Trophoblast cell (in vitro differentiated cells and primary cell): ENCODE measurements around the gene ALG9.

Experiments used
- DNase-seq, 2 donors: peaks; one replicate each; pipeline ENCODE4 v3.0.0-alpha.2; 2016
- H2AFZ ChIP-seq: 2 replicates; pipeline ENCODE4 v1.6.1; 2013; ENCODE audit warnings: low read length, moderate library complexity, mild to moderate bottlenecking; ENCODE audit not compliant: insufficient read depth, poor library complexity
- H2AK5ac ChIP-seq: 2 replicates; pipeline ENCODE4 v1.6.1; 2013; ENCODE audit warnings: mild to moderate bottlenecking, low read length
- H2BK120ac ChIP-seq: 2 replicates; pipeline ENCODE4 v1.6.1; 2013; ENCODE audit warnings: low read length, mild to moderate bottlenecking, moderate library complexity; ENCODE audit not compliant: insufficient read depth, poor library complexity
- H2BK12ac ChIP-seq: 2 replicates; pipeline ENCODE4 v1.6.1; 2013; ENCODE audit warnings: mild to moderate bottlenecking, low read length, moderate library complexity
- H2BK5ac ChIP-seq: 2 replicates; pipeline ENCODE4 v1.6.1; 2013; ENCODE audit warnings: low read length, low read depth, moderate library complexity, mild to moderate bottlenecking; ENCODE audit not compliant: poor library complexity
- H3K14ac ChIP-seq: 2 replicates; pipeline ENCODE4 v1.6.1; 2013; ENCODE audit warnings: mild to moderate bottlenecking, low read length
- H3K18ac ChIP-seq: 2 replicates; pipeline ENCODE4 v1.6.1; 2013; ENCODE audit warnings: mild to moderate bottlenecking, low read length
- H3K23ac ChIP-seq: 2 replicates; pipeline ENCODE4 v1.6.1; 2013; ENCODE audit warnings: low read length
- H3K27ac ChIP-seq: 2 replicates; pipeline ENCODE4 v1.5.1; 2013; ENCODE audit warnings: low read depth, mild to moderate bottlenecking, inconsistent platforms, low read length, moderate library complexity
- H3K27me3 ChIP-seq: 2 replicates; pipeline ENCODE4 v1.6.1; 2013; ENCODE audit warnings: inconsistent platforms, mild to moderate bottlenecking, low read length, moderate library complexity; ENCODE audit not compliant: insufficient read depth
- H3K36me3 ChIP-seq, 2 experiments: 1 replicate in 1 of 2; 2 replicates in 1 of 2; pipeline ENCODE4 v1.6.1; 2013; ENCODE audit warnings: low read length in 2 of 2, mild to moderate bottlenecking in 2 of 2, moderate library complexity in 1 of 2; ENCODE audit not compliant: insufficient read depth in 2 of 2, control insufficient read depth in 1 of 2
- H3K4ac ChIP-seq: 2 replicates; pipeline ENCODE4 v1.6.1; 2013; ENCODE audit warnings: low read depth, mild to moderate bottlenecking, low read length, moderate library complexity
- H3K4me1 ChIP-seq, 2 experiments: 1 replicate in 1 of 2; 2 replicates in 1 of 2; pipeline ENCODE4 v1.6.1; 2013; ENCODE audit warnings: low read length in 2 of 2, mild to moderate bottlenecking in 2 of 2, moderate library complexity in 1 of 2; ENCODE audit not compliant: insufficient read depth in 2 of 2, control insufficient read depth in 1 of 2
- H3K4me2 ChIP-seq: 2 replicates; pipeline ENCODE4 v1.6.1; 2013; ENCODE audit warnings: inconsistent platforms, mild to moderate bottlenecking, low read length, moderate library complexity
- H3K4me3 ChIP-seq: 2 replicates; pipeline ENCODE4 v1.5.1; 2013; ENCODE audit warnings: mild to moderate bottlenecking, low read depth, low read length, inconsistent platforms
- H3K79me1 ChIP-seq: one replicate; pipeline ENCODE4 v1.6.1; 2013; ENCODE audit warnings: low read length
- H3K79me2 ChIP-seq: 2 replicates; pipeline ENCODE4 v1.6.1; 2013; ENCODE audit warnings: low read length, mild to moderate bottlenecking; ENCODE audit not compliant: control insufficient read depth, insufficient read depth, poor library complexity
- H3K9ac ChIP-seq: 2 replicates; pipeline ENCODE4 v1.6.1; 2013; ENCODE audit warnings: mild to moderate bottlenecking, low read length
- H3K9me3 ChIP-seq: 2 replicates; pipeline ENCODE4 v1.6.1; 2013; ENCODE audit warnings: low read depth, mild to moderate bottlenecking, control low read depth, inconsistent platforms, low read length; ENCODE audit not compliant: insufficient read depth
- H4K12ac ChIP-seq: 2 replicates; pipeline ENCODE4 v1.6.1; 2013; ENCODE audit warnings: low read depth, mild to moderate bottlenecking, low read length, moderate library complexity
- H4K8ac ChIP-seq: 2 replicates; pipeline ENCODE4 v1.6.1; 2013; ENCODE audit warnings: low read depth, mild to moderate bottlenecking, low read length, moderate library complexity
- H4K91ac ChIP-seq: one replicate; pipeline ENCODE4 v1.6.1; 2013; ENCODE audit warnings: low read depth, mild to moderate bottlenecking, low read length, moderate library complexity
- WGBS: extraction: QIAGEN DNeasy Blood & Tissue Kit; methylation state at CpG from one replicate; pipeline ENCODE4 v1.1.7; 2013; ENCODE audit warnings: missing lambda C conversion rate; ENCODE audit not compliant: insufficient read length, insufficient coverage; ENCODE audit errors: extremely low coverage; 5-methylcytosine and 5-hydroxymethylcytosine counted together

ALG9 gene

DNA sequence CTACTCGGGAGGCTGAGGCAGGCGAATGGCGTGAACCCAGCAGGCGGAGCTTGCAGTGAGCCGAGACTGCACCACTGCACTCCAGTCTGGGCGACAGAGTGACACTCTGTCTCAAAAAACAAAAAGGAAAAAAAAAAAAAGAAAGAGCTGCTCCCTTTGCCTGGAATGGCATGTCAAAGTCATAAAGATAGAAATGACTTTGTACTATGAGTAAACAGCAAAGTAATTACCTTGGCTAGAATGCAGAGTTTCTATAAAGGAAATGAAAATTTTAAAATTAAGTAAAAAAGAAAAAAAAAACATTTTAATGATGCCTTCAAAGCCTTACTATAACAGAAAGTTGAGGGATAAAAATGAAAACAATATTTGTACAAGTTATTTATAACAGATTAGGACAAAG is 115.3 kb downstream of the ALG9 start:
- Histone ChIP-seq H3K4ac (no peak overlapping the region), H3K4me1 (no peaks in the 10 kb centered on the region), H3K9ac (no peak overlapping the region), H3K4me3 (no peak overlapping the region), H3K9me3 (no peaks in the 10 kb centered on the region), H3K4me2 (no peak overlapping the region), H2BK12ac (no peak overlapping the region), H3K18ac (no peak overlapping the region), H4K91ac (no peak overlapping the region), H4K12ac (no peak overlapping the region), H2AFZ (no peak overlapping the region), H3K36me3 (peaks cover 31 to 33% of the 10 kb centered on the region in 2 experiments), H3K27me3 (no peaks in the 10 kb centered on the region), H3K79me1 (no peaks in the 10 kb centered on the region), H3K79me2 (no peaks in the 10 kb centered on the region), H4K8ac (no peak overlapping the region), H2AK5ac (no peak overlapping the region), H2BK120ac (no peak overlapping the region), H3K23ac (no peak overlapping the region), H3K14ac (no peak overlapping the region), H2BK5ac (no peak overlapping the region), H3K27ac (no peak overlapping the region)
- DNase-seq, result no peak
- WGBS, result no CpG with 5 or more reads among the region's 6 CpGs

DNA sequence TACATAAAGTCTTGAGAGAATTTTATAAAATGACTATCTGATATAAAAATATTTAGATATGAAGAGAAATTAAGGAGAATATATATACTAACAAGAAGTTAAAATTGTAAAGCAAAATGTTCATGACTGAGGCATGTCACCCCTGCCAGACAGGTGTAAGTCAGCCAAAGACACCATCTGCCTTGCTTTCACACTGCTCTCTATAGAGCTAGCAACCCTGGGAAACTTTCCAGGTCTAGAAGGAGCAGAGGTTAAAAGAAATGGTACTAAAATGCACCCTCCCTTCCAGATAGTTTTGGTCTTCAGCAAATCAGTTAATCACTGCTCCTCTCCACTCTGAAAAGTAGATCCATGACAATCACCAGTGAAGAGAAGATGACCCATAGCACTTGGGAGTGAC is 121.7 kb downstream of the ALG9 start:
- no peak for DNase-seq
- Histone ChIP-seq H3K9ac (no peak overlapping the region), H3K79me1 (no peaks in the 10 kb centered on the region), H3K27ac (no peak overlapping the region), H4K12ac (no peak overlapping the region), H3K4me1 (no peaks in the 10 kb centered on the region), H2AK5ac (no peak overlapping the region), H3K27me3 (no peaks in the 10 kb centered on the region), H3K4me2 (no peak overlapping the region), H3K4ac (no peak overlapping the region), H2BK120ac (no peak overlapping the region), H3K79me2 (no peaks in the 10 kb centered on the region), H3K23ac (no peak overlapping the region), H3K14ac (no peak overlapping the region), H3K4me3 (no peak overlapping the region), H4K91ac (no peak overlapping the region), H3K18ac (no peak overlapping the region), H4K8ac (no peak overlapping the region), H2BK12ac (no peak overlapping the region), H3K36me3 (peaks cover 18 to 25% of the 10 kb centered on the region in 2 experiments), H3K9me3 (no peaks in the 10 kb centered on the region), H2AFZ (no peak overlapping the region), H2BK5ac (no peak overlapping the region)

DNA sequence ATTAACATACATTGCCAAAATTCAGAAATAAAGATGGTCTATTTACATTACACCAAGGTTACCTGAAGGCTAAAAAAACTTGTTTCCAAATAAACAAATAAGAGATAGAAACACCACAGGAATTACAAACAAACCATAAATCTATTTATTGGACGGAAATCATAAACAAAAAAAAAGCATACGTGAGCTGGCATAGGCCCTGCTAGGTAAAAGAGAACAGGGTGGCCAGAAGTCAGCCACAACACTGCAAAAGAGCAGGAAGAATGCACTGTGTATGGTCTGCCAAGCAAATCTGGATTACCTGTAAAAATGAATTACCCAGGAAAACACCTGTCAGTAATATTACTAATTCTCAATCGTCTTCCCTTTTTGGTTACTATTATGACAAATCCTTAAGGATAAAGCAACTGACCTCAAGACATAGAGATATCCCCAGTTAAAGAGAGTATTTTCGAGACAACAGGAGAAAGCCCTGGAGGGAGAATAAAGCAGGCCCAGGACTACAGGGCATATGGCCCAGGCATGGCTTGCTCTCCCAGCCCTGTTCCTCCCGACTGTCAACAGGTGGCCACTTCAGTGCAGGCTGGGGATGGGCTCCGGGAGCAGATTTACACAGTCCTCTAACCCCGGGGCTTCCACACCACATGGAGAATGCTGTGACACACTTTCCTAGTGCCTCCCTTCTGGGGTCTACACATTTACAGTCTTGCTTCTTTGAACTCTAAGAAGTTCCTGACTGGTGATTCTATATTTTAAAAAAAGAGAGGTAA is 123.2 kb downstream of the ALG9 start:
- Histone ChIP-seq H4K91ac (no peak overlapping the region), H4K12ac (no peak overlapping the region), H3K27ac (no peak overlapping the region), H3K14ac (no peak overlapping the region), H2AK5ac (no peak overlapping the region), H3K4me2 (no peak overlapping the region), H3K36me3 (peaks cover 13 to 26% of the 10 kb centered on the region in 2 experiments), H3K4me3 (no peak overlapping the region), H2BK12ac (no peak overlapping the region), H3K27me3 (no peaks in the 10 kb centered on the region), H3K79me1 (no peaks in the 10 kb centered on the region), H3K4ac (no peak overlapping the region), H3K79me2 (no peaks in the 10 kb centered on the region), H3K4me1 (no peaks in the 10 kb centered on the region), H2BK5ac (no peak overlapping the region), H4K8ac (no peak overlapping the region), H2BK120ac (no peak overlapping the region), H3K18ac (no peak overlapping the region), H3K23ac (no peak overlapping the region), H3K9ac (no peak overlapping the region), H3K9me3 (no peaks in the 10 kb centered on the region), H2AFZ (no peak overlapping the region)
- no peak for DNase-seq
- WGBS, result no CpG with 5 or more reads among the region's 7 CpGs

DNA sequence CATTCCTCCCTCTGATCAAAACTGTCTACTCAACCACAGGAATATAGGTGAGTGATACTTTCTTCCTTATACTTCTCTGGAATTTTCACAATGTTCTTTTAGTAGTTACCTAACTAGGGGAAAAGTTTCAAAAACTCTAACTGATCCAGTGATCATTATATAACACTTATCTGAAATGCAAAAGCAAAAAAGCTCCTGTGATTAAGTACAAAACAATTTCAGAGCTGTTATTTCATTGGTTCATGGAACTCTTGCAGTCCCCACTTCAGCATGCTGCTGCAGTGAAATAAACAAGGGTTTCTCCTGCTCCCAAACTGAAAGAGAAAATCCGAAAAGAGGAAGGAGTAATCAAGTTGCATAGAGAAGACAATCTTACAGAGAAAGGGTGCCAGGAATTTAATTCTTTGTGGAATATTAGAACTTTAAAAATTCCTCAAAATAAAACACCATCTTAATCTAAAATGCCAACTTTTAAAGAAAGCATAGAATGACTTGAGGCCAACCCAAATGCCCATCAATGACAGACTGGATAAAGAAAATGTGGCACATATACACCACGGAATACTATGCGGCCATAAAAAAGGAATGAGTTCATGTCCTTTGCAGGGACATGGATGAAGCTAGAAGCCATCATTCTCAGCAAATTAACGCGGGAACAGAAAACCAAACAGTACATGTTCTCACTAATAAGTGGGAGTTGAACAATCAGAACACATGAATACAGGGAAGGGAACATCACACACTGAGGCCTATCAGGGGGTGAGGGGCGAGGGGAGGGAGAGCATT is 125.5 kb downstream of the ALG9 start:
- no peak overlapping the region for H2BK12ac ChIP-seq
- H3K4me2 ChIP-seq, result no peak overlapping the region
- H3K79me2 ChIP-seq, result no peaks in the 10 kb centered on the region
- peaks cover 6 to 22% of the 10 kb centered on the region in 2 experiments for H3K36me3 ChIP-seq
- no peak overlapping the region for H3K27ac ChIP-seq
- no peak overlapping the region for H4K8ac ChIP-seq
- H3K23ac ChIP-seq, result no peak overlapping the region
- no peak overlapping the region for H3K18ac ChIP-seq
- H3K14ac ChIP-seq, result no peak overlapping the region
- H3K9me3 ChIP-seq, result no peaks in the 10 kb centered on the region
- no peak overlapping the region for H2BK5ac ChIP-seq
- H3K27me3 ChIP-seq, result no peaks in the 10 kb centered on the region
- no peak overlapping the region for H4K91ac ChIP-seq
- no peak overlapping the region for H3K4me3 ChIP-seq
- H2AFZ ChIP-seq, result no peak overlapping the region
- H3K4ac ChIP-seq, result no peak overlapping the region
- no peak overlapping the region for H2AK5ac ChIP-seq
- H2BK120ac ChIP-seq, result no peak overlapping the region
- no peaks in the 10 kb centered on the region for H3K79me1 ChIP-seq
- no peak overlapping the region for H4K12ac ChIP-seq
- H3K4me1 ChIP-seq, result no peaks in the 10 kb centered on the region
- H3K9ac ChIP-seq, result no peak overlapping the region
- no CpG with 5 or more reads among the region's 6 CpGs for WGBS
- DNase-seq, result peak in 1 of 2 donors; percentile 63
